IMR-90 (cell line): ENCODE measurements around the gene ALKBH5. TPM values are rescaled to one million over a fixed set of nuclear protein-coding genes. Genes with fewer than 3 reads are reported as not detected.

Source experiments
- ATAC-seq: fragments of 200-7000 bp; cut with Tn5 transposase; 2 replicates; pipeline ENCODE4 v1.9.1; 2020; ENCODE audit warnings: low read depth, mild to moderate bottlenecking, moderate library complexity
- BruUV-seq: library from RNA; stranded (reverse); fragments of 400-500 nt; replicated peaks from 2 replicates; lab custom pipeline; 2021; lab: Mats Ljungman, UMichigan
- CTCF ChIA-PET: fragments of 300-600 bp; formaldehyde crosslinking; extraction: SDS; loops from one replicate; lab custom pipeline; 2021; ENCODE audit warnings: antibody characterized with exemption; lab: Yijun Ruan, JAX
- POLR2A ChIA-PET: fragments of 300-600 bp; sonication (Branson Sonifier 250); formaldehyde crosslinking; loops from one replicate; lab custom pipeline; 2022; ENCODE audit warnings: antibody characterized with exemption; ENCODE audit not compliant: unreplicated experiment; lab: Charles Lee
- DNase-seq: peaks from one replicate; pipeline ENCODE4 v3.0.0; 2013
- H2AFZ ChIP-seq: replicated peaks from 2 replicates; pipeline ENCODE3; 2013; ENCODE audit warnings: low read length, mild to moderate bottlenecking; ENCODE audit not compliant: poor library complexity
- H2AK5ac ChIP-seq: 2 replicates; pipeline ENCODE4 v1.6.1; 2013; ENCODE audit warnings: low read depth, low read length, inconsistent platforms
- H2AK9ac ChIP-seq: replicated peaks from 2 replicates; pipeline ENCODE3; 2013; ENCODE audit warnings: mild to moderate bottlenecking, low read depth, low read length, moderate library complexity; ENCODE audit not compliant: poor library complexity
- H2BK120ac ChIP-seq: 2 replicates; pipeline ENCODE4 v1.6.1; 2013; ENCODE audit warnings: low read depth, low read length, inconsistent platforms
- H2BK15ac ChIP-seq: 3 replicates; pipeline ENCODE4 v1.6.1; 2013; ENCODE audit warnings: low read depth, low read length, inconsistent platforms
- H2BK20ac ChIP-seq: 2 replicates; pipeline ENCODE4 v1.6.1; 2013; ENCODE audit warnings: low read depth, mild to moderate bottlenecking, inconsistent platforms, low read length, moderate library complexity
- H2BK5ac ChIP-seq: 2 replicates; pipeline ENCODE4 v1.6.1; 2013; ENCODE audit warnings: mild to moderate bottlenecking, low read depth, low read length, inconsistent platforms; ENCODE audit not compliant: poor library complexity, severe bottlenecking
- H3K14ac ChIP-seq: replicated peaks from 2 replicates; pipeline ENCODE4 v1.6.1; 2013; ENCODE audit warnings: low read depth, low read length, inconsistent platforms
- H3K18ac ChIP-seq: 2 replicates; pipeline ENCODE4 v1.6.1; 2013; ENCODE audit warnings: low read depth, low read length, control low read depth
- H3K23ac ChIP-seq: 2 replicates; pipeline ENCODE4 v1.6.1; 2013; ENCODE audit warnings: low read depth, low read length, inconsistent platforms
- H3K27ac ChIP-seq: 2 replicates; pipeline ENCODE4 v1.5.1; 2013; ENCODE audit warnings: mild to moderate bottlenecking, control low read depth, low read length; ENCODE audit not compliant: insufficient read depth
- H3K27me3 ChIP-seq: 2 replicates; pipeline ENCODE4 v1.6.1; 2013; ENCODE audit warnings: low read length; ENCODE audit not compliant: control insufficient read depth, insufficient read depth
- H3K36me3 ChIP-seq: 2 replicates; pipeline ENCODE4 v1.6.1; 2013; ENCODE audit warnings: low read length, mixed read lengths; ENCODE audit not compliant: control insufficient read depth, insufficient read depth
- H3K4ac ChIP-seq: 2 replicates; pipeline ENCODE4 v1.6.1; 2013; ENCODE audit warnings: low read depth, low read length, inconsistent platforms
- H3K4me1 ChIP-seq: 2 replicates; pipeline ENCODE4 v1.6.1; 2013; ENCODE audit warnings: low read length, mixed read lengths; ENCODE audit not compliant: control insufficient read depth, insufficient read depth
- H3K4me2 ChIP-seq: 2 replicates; pipeline ENCODE4 v1.6.1; 2013; ENCODE audit warnings: low read depth, mild to moderate bottlenecking, control low read depth, low read length, moderate library complexity
- H3K4me3 ChIP-seq: 2 replicates; pipeline ENCODE4 v1.5.1; 2013; ENCODE audit warnings: low read depth, mild to moderate bottlenecking, control low read depth, low read length, moderate library complexity; ENCODE audit not compliant: insufficient read depth
- H3K56ac ChIP-seq: 2 replicates; pipeline ENCODE4 v1.6.1; 2013; ENCODE audit warnings: low read length, inconsistent platforms; ENCODE audit not compliant: insufficient read depth; ENCODE audit errors: extremely low read depth
- H3K79me1 ChIP-seq, 2 experiments: 2 replicates each; pipeline ENCODE4 v1.6.1; 2013; ENCODE audit warnings: low read length in 2 of 2, inconsistent platforms in 1 of 2, low read depth in 1 of 2
- H3K9ac ChIP-seq: 2 replicates; pipeline ENCODE4 v1.6.1; 2013; ENCODE audit warnings: low read depth, low read length, control low read depth
- H3K9me1 ChIP-seq: 2 replicates; pipeline ENCODE4 v1.6.1; 2013; ENCODE audit warnings: low read length, inconsistent platforms; ENCODE audit not compliant: insufficient read depth
- H3K9me3 ChIP-seq: 2 replicates; pipeline ENCODE4 v1.6.1; 2013; ENCODE audit warnings: low read length; ENCODE audit not compliant: control insufficient read depth, insufficient read depth
- H4K20me1 ChIP-seq: 2 replicates; pipeline ENCODE4 v1.6.1; 2013; ENCODE audit warnings: low read length, inconsistent platforms; ENCODE audit not compliant: insufficient read depth
- H4K5ac ChIP-seq: 2 replicates; pipeline ENCODE4 v1.6.1; 2013; ENCODE audit warnings: mild to moderate bottlenecking, low read depth, low read length, control low read depth
- H4K8ac ChIP-seq, 2 experiments: 2 replicates each; pipeline ENCODE4 v1.6.1; 2013; ENCODE audit warnings: low read depth in 2 of 2, low read length in 2 of 2, control low read depth in 1 of 2, inconsistent platforms in 1 of 2
- H4K91ac ChIP-seq: 2 replicates; pipeline ENCODE4 v1.6.1; 2013; ENCODE audit warnings: low read depth, low read length, inconsistent platforms; ENCODE audit not compliant: insufficient read depth
- CHD1 ChIP-seq: IDR thresholded peaks from 2 replicates; pipeline ENCODE4 v1.6.1; 2012; ENCODE audit warnings: low read depth, low read length, improper control_type of control experiment
- ELK1 ChIP-seq: fragments of 150-350 bp; IDR thresholded peaks from 2 replicates; pipeline ENCODE4 v1.6.1; 2016; ENCODE audit warnings: low read depth, mild to moderate bottlenecking, low read length, moderate library complexity, borderline replicate concordance
- MAZ ChIP-seq: IDR thresholded peaks from 2 replicates; pipeline ENCODE4 v1.6.1; 2012; ENCODE audit warnings: low read depth, mild to moderate bottlenecking, low read length, improper control_type of control experiment, moderate library complexity, borderline replicate concordance
- WGBS, 2 experiments: methylation state at CpG; one replicate each; pipeline versions ENCODE4 v1.1.5 to v1.1.7; 2013; ENCODE audit warnings: missing lambda C conversion rate in 2 of 2; ENCODE audit not compliant: insufficient read length in 1 of 2; ENCODE audit errors: extremely low coverage in 2 of 2; 5-methylcytosine and 5-hydroxymethylcytosine counted together
- dilution Hi-C: fragments of 300-500 bp; cut with HindIII; formaldehyde crosslinking; loops from one replicate; pipeline ENCODE4 v1.14.3; 2018; ENCODE audit warnings: low sequenced_read_pairs; ENCODE audit not compliant: unreplicated experiment
- in situ Hi-C: fragments of 300-500 bp; cut with MboI; formaldehyde crosslinking; loops from 3 replicates; pipeline ENCODE4 v1.14.3; 2019; ENCODE audit warnings: low sequenced_read_pairs, inconsistent platforms, mixed read lengths
- intact Hi-C: fragments of 100-400 bp; cut with micrococcal nuclease; formaldehyde crosslinking; loops from 2 replicates; pipeline ENCODE4 v1.10.0; 2022
- polyA plus RNA-seq, 3 experiments: library from polyadenylated mRNA; depleted of rRNA; stranded (reverse); fragments of >200 nt; gene quantifications; 2 replicates each; pipeline ENCODE4 v1.2.3, GENCODE V29; 2012; ENCODE audit warnings: low replicate concordance in 1 of 3
- total RNA-seq: library from RNA; depleted of rRNA; stranded (reverse); fragments of >200 nt; gene quantifications from 2 replicates; pipeline ENCODE4 v1.2.3, GENCODE V29; 2012

ALKBH5 gene
- total and polyA plus RNA-seq, 2 of the 4 experiments (the other 2 are of a cell fraction): 57.6 to 79.6 TPM

- TF ChIP-seq ELK1 (no peak), MAZ (no peak), CHD1 (no peak)
- ATAC-seq (no peak), DNase-seq (no peak)
- no peak overlapping the region for H4K91ac ChIP-seq
- dilution Hi-C loops: no loop called here
- peaks cover 23% of the 10 kb centered on the region for H3K9me1 ChIP-seq
- no peak overlapping the region for H3K56ac ChIP-seq
- ChIA-PET CTCF (no interaction called here), POLR2A (no interaction called here)
- no peak overlapping the region for H2BK20ac ChIP-seq
- no peaks in the 10 kb centered on the region for H3K27me3 ChIP-seq
- no peak overlapping the region for H3K4ac ChIP-seq
- H4K5ac ChIP-seq: no peak overlapping the region
- H3K36me3 ChIP-seq: peaks cover 63% of the 10 kb centered on the region
- peaks cover 76% of the 10 kb centered on the region for H4K20me1 ChIP-seq
- H2BK5ac ChIP-seq: no peak overlapping the region
- no peak overlapping the region for H3K23ac ChIP-seq
- no peak overlapping the region for H3K4me2 ChIP-seq
- H2BK120ac ChIP-seq: no peak overlapping the region
- no peak overlapping the region for H3K18ac ChIP-seq
- no TSS peak for BruUV-seq
- no peak overlapping the region for H4K8ac ChIP-seq
- peaks cover 21 to 74% of the 10 kb centered on the region in 2 experiments for H3K79me1 ChIP-seq
- H2AK9ac ChIP-seq: no peak overlapping the region
- H3K4me3 ChIP-seq: no peak overlapping the region
- intact Hi-C loops: no loop called here
- 90% methylated on average over 2 of the region's 2 CpGs; no CpG with 5 or more reads in 1 of the 2 experiments for WGBS, 2 experiments
- H3K9me3 ChIP-seq: no peaks in the 10 kb centered on the region
- H3K27ac ChIP-seq: no peak overlapping the region
- no peak overlapping the region for H3K14ac ChIP-seq
- H2AK5ac ChIP-seq: no peak overlapping the region
- no peak overlapping the region for H3K9ac ChIP-seq
- in situ Hi-C loops: no loop called here
- no peak overlapping the region for H2BK15ac ChIP-seq
- no peak overlapping the region for H2AFZ ChIP-seq
- H3K4me1 ChIP-seq: 0 out of 2 replicates have a peak, but pooled peaks cover 2% of the 10 kb centered on the region
Observed at GRCh38 chr17:18205861-18206260, 22.2 kb downstream of the ALKBH5 start.
